Measurements from ENCODE around the gene AR. TPM values are rescaled to one million over a fixed set of nuclear protein-coding genes. Genes with fewer than 3 reads are reported as not detected.

The AR gene
- total RNA-seq, 1 donor from 2014 or later: 7.2 TPM

GRCh38 chrX:67730296-67730695 is 186.5 kb downstream of the AR start:
- TF ChIP-seq CTCF (IDR thresholded peaks at IDR 0.05; ENCODE audit: unreplicated experiment): no peak
- no peaks in the 10 kb centered on the region for H3K4me1 Mint-ChIP-seq
- peaks cover 28% of the 10 kb centered on the region for H3K9me3 Mint-ChIP-seq
- no peaks in the 10 kb centered on the region for H3K27me3 Mint-ChIP-seq (ENCODE audit: low read depth)
- no peak overlapping the region for H3K27ac Mint-ChIP-seq
- no peak overlapping the region for H3K4me3 Mint-ChIP-seq
- no peaks in the 10 kb centered on the region for H3K36me3 Mint-ChIP-seq
- no peak for DNase-seq (ENCODE audit: low spot score in 2 of 2, unreplicated experiment in 2 of 2)

- DNase-seq (ENCODE audit: low spot score in 2 of 2, unreplicated experiment in 2 of 2): no peak
- H3K27ac Mint-ChIP-seq: no peak overlapping the region
- no peaks in the 10 kb centered on the region for H3K27me3 Mint-ChIP-seq (ENCODE audit: low read depth)
- TF ChIP-seq CTCF (IDR thresholded peaks at IDR 0.05; ENCODE audit: unreplicated experiment): no peak
- H3K4me3 Mint-ChIP-seq: no peak overlapping the region
- H3K4me1 Mint-ChIP-seq: no peaks in the 10 kb centered on the region
- H3K36me3 Mint-ChIP-seq: no peaks in the 10 kb centered on the region
- H3K9me3 Mint-ChIP-seq: peaks cover 33% of the 10 kb centered on the region
Measured at GRCh38 chrX:67731061-67731460, 187.2 kb downstream of the AR start.

- Mint-ChIP-seq H3K27me3 (ENCODE audit: low read depth) (no peaks in the 10 kb centered on the region), H3K27ac (no peak overlapping the region), H3K4me1 (no peaks in the 10 kb centered on the region), H3K4me3 (no peak overlapping the region), H3K9me3 (peaks cover 26% of the 10 kb centered on the region), H3K36me3 (no peaks in the 10 kb centered on the region)
- TF ChIP-seq CTCF (IDR thresholded peaks at IDR 0.05; ENCODE audit: unreplicated experiment): no peak
- no peak for DNase-seq (ENCODE audit: low spot score in 2 of 2, unreplicated experiment in 2 of 2)
Measured at GRCh38 chrX:67732864-67733263, 189.0 kb downstream of the AR start.

- Mint-ChIP-seq H3K9me3 (peaks cover 30% of the 10 kb centered on the region), H3K4me1 (no peaks in the 10 kb centered on the region), H3K36me3 (no peaks in the 10 kb centered on the region), H3K27ac (no peak overlapping the region), H3K27me3 (ENCODE audit: low read depth) (no peaks in the 10 kb centered on the region), H3K4me3 (no peak overlapping the region)
- TF ChIP-seq CTCF (IDR thresholded peaks at IDR 0.05; ENCODE audit: unreplicated experiment): no peak
- no peak for DNase-seq (ENCODE audit: low spot score in 2 of 2, unreplicated experiment in 2 of 2)
Measured at GRCh38 chrX:67734111-67734753, 190.4 kb downstream of the AR start.

GRCh38 chrX:67749536-67749935 is 205.7 kb downstream of the AR start:
- Mint-ChIP-seq H3K4me1 (no peaks in the 10 kb centered on the region), H3K36me3 (no peaks in the 10 kb centered on the region), H3K4me3 (no peak overlapping the region), H3K27ac (no peak overlapping the region), H3K27me3 (ENCODE audit: low read depth) (no peaks in the 10 kb centered on the region), H3K9me3 (peaks cover 42% of the 10 kb centered on the region)
- no peak for DNase-seq (ENCODE audit: low spot score in 2 of 2, unreplicated experiment in 2 of 2)
- no peak for TF ChIP-seq CTCF (IDR thresholded peaks at IDR 0.05; ENCODE audit: unreplicated experiment)

GRCh38 chrX:67750694-67751093 is 206.9 kb downstream of the AR start:
- no peak for DNase-seq (ENCODE audit: low spot score in 2 of 2, unreplicated experiment in 2 of 2)
- H3K9me3 Mint-ChIP-seq: peaks cover 42% of the 10 kb centered on the region
- H3K4me1 Mint-ChIP-seq: no peaks in the 10 kb centered on the region
- no peak for TF ChIP-seq CTCF (IDR thresholded peaks at IDR 0.05; ENCODE audit: unreplicated experiment)
- H3K4me3 Mint-ChIP-seq: no peak overlapping the region
- no peaks in the 10 kb centered on the region for H3K27me3 Mint-ChIP-seq (ENCODE audit: low read depth)
- H3K27ac Mint-ChIP-seq: no peak overlapping the region
- H3K36me3 Mint-ChIP-seq: no peaks in the 10 kb centered on the region

Measured in mesothelial cell of epicardium (in vitro differentiated cells).